Mesenchymal stem cell (in vitro differentiated cells and primary cell): ENCODE results near the gene EPC1.
A peak's percentile ranks its signal among the peaks of the same experiment; 100 is the strongest.

Experiments used
- DNase-seq: peaks from one replicate; pipeline ENCODE4 v3.0.0-alpha.2; 2013
- H2AFZ ChIP-seq: one replicate; pipeline ENCODE4 v1.6.1; 2013; ENCODE audit warnings: low read depth, mild to moderate bottlenecking, control low read depth, inconsistent platforms, low read length, moderate library complexity
- H2AK5ac ChIP-seq: 2 replicates; pipeline ENCODE4 v1.6.1; 2013; ENCODE audit warnings: low read length, moderate library complexity, mild to moderate bottlenecking, inconsistent platforms; ENCODE audit not compliant: severe bottlenecking
- H2BK120ac ChIP-seq: one replicate; pipeline ENCODE4 v1.6.1; 2013; ENCODE audit warnings: low read depth, mild to moderate bottlenecking, inconsistent platforms, low read length, moderate library complexity
- H2BK12ac ChIP-seq, 2 experiments: one replicate each; pipeline ENCODE4 v1.6.1; 2013; ENCODE audit warnings: inconsistent platforms in 2 of 2, low read length in 2 of 2, mild to moderate bottlenecking in 2 of 2, moderate library complexity in 2 of 2, control low read depth in 1 of 2
- H2BK15ac ChIP-seq: one replicate; pipeline ENCODE4 v1.6.1; 2013; ENCODE audit warnings: mild to moderate bottlenecking, low read depth, inconsistent platforms; ENCODE audit not compliant: poor library complexity, severe bottlenecking
- H2BK5ac ChIP-seq: 2 replicates; pipeline ENCODE4 v1.6.1; 2013; ENCODE audit warnings: low read depth, mild to moderate bottlenecking, low read length, control low read depth, inconsistent platforms; ENCODE audit not compliant: poor library complexity, severe bottlenecking
- H3K14ac ChIP-seq, 2 experiments: one replicate each; pipeline ENCODE4 v1.6.1; 2013; ENCODE audit warnings: inconsistent platforms in 2 of 2, low read length in 2 of 2, control low read depth in 1 of 2, mild to moderate bottlenecking in 1 of 2, moderate library complexity in 1 of 2
- H3K18ac ChIP-seq, 2 experiments: one replicate each; pipeline ENCODE4 v1.6.1; 2013; ENCODE audit warnings: inconsistent platforms in 2 of 2, low read length in 2 of 2, control low read depth in 1 of 2, low read depth in 1 of 2, mild to moderate bottlenecking in 1 of 2
- H3K23ac ChIP-seq, 2 experiments: one replicate each; pipeline ENCODE4 v1.6.1; 2013; ENCODE audit warnings: inconsistent platforms in 2 of 2, low read length in 2 of 2, mild to moderate bottlenecking in 2 of 2, moderate library complexity in 2 of 2, control low read depth in 1 of 2
- H3K27ac ChIP-seq: 2 replicates; pipeline ENCODE4 v1.5.1; 2013; ENCODE audit warnings: mild to moderate bottlenecking, moderate library complexity, low read length, control low read depth, inconsistent platforms; ENCODE audit not compliant: poor library complexity, severe bottlenecking
- H3K27me3 ChIP-seq, 2 experiments: 2 replicates each; pipeline versions ENCODE4 v1.6.1 to v1.7.0; 2013; ENCODE audit warnings: low read length in 2 of 2, mild to moderate bottlenecking in 2 of 2, moderate library complexity in 2 of 2, control low read depth in 1 of 2, inconsistent platforms in 1 of 2; ENCODE audit not compliant: control insufficient read depth in 1 of 2, insufficient read depth in 1 of 2
- H3K36me3 ChIP-seq, 2 experiments: 2 replicates each; pipeline versions ENCODE4 v1.6.1 to v1.7.0; 2013; ENCODE audit warnings: low read length in 2 of 2, control low read depth in 1 of 2, inconsistent platforms in 1 of 2, low read depth in 1 of 2, mild to moderate bottlenecking in 1 of 2; ENCODE audit not compliant: insufficient read depth in 2 of 2, control insufficient read depth in 1 of 2
- H3K4ac ChIP-seq, 2 experiments: one replicate each; pipeline ENCODE4 v1.6.1; 2013; ENCODE audit warnings: inconsistent platforms in 2 of 2, low read length in 2 of 2, mild to moderate bottlenecking in 2 of 2, moderate library complexity in 2 of 2, control low read depth in 1 of 2, low read depth in 1 of 2
- H3K4me1 ChIP-seq: 2 replicates; pipeline ENCODE4 v1.6.1; 2013; ENCODE audit warnings: low read depth, low read length, control low read depth; ENCODE audit not compliant: control insufficient read depth, insufficient read depth
- H3K4me2 ChIP-seq: 2 replicates; pipeline ENCODE4 v1.6.1; 2013; ENCODE audit warnings: low read length, mild to moderate bottlenecking, inconsistent platforms; ENCODE audit not compliant: poor library complexity, severe bottlenecking
- H3K4me3 ChIP-seq, 2 experiments: 2 replicates each; pipeline versions ENCODE4 v1.5.1 to v1.7.0; 2013; ENCODE audit warnings: low read length in 2 of 2, mild to moderate bottlenecking in 2 of 2, control low read depth in 1 of 2, low read depth in 1 of 2; ENCODE audit not compliant: insufficient read depth in 1 of 2
- H3K79me1 ChIP-seq: replicated peaks from 2 replicates; pipeline ENCODE4 v1.6.1; 2013; ENCODE audit warnings: mild to moderate bottlenecking, control low read depth, low read length, inconsistent platforms; ENCODE audit not compliant: poor library complexity, severe bottlenecking
- H3K9ac ChIP-seq: 2 replicates; pipeline ENCODE4 v1.7.0; 2013; ENCODE audit warnings: mild to moderate bottlenecking, low read length, moderate library complexity
- H3K9me3 ChIP-seq: 2 replicates; pipeline ENCODE4 v1.7.0; 2013; ENCODE audit warnings: mild to moderate bottlenecking, low read length; ENCODE audit not compliant: control insufficient read depth
- H4K8ac ChIP-seq: one replicate; pipeline ENCODE4 v1.6.1; 2013; ENCODE audit warnings: inconsistent platforms, mild to moderate bottlenecking, low read length, moderate library complexity
- H4K91ac ChIP-seq: one replicate; pipeline ENCODE4 v1.6.1; 2013; ENCODE audit warnings: mild to moderate bottlenecking, low read length, inconsistent platforms
- WGBS: methylation state at CpG from one replicate; pipeline ENCODE4 v1.1.7; 2013; ENCODE audit warnings: mixed read lengths; 5-methylcytosine and 5-hydroxymethylcytosine counted together

EPC1 gene

DNA sequence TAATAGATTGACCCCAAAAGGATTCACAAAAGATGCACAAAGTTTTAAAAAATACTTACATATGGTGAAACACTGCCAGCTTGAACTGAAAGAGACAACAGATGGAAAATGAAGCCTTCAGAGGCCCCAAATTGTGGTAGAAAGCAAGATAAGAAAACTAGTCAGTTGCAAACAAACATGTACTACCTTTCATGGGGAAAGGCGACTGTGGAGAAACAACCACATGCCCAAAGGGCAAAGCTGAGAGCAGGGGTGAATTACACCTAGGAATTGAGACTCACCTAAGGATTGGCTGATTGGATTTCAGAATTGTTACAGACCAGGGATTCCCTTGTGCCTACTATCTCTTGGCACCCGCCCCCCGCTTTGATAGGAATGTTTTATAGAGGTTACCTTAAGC is 13.1 kb downstream of the EPC1 start:
- Histone ChIP-seq H2BK12ac (no peak overlapping the region), H3K4me2 (no peak overlapping the region), H3K79me1 (no peaks in the 10 kb centered on the region), H3K23ac (no peak overlapping the region), H2BK15ac (no peak overlapping the region), H3K4me3 (no peak overlapping the region), H4K8ac (no peak overlapping the region), H2BK120ac (no peak overlapping the region), H3K27me3 (no peaks in the 10 kb centered on the region), H2AK5ac (no peak overlapping the region), H3K9me3 (no peaks in the 10 kb centered on the region), H3K9ac (no peak overlapping the region), H3K36me3 (peaks cover 0 to under 1% of the 10 kb centered on the region in 2 experiments), H2BK5ac (no peak overlapping the region), H3K18ac (no peak overlapping the region), H3K14ac (no peak overlapping the region), H2AFZ (no peak overlapping the region), H4K91ac (no peak overlapping the region), H3K4ac (no peak overlapping the region), H3K27ac (no peak overlapping the region), H3K4me1 (peaks cover 7% of the 10 kb centered on the region)
- DNase-seq: no peak
- WGBS: 100% methylated on average over 3 of the region's 3 CpGs

DNA sequence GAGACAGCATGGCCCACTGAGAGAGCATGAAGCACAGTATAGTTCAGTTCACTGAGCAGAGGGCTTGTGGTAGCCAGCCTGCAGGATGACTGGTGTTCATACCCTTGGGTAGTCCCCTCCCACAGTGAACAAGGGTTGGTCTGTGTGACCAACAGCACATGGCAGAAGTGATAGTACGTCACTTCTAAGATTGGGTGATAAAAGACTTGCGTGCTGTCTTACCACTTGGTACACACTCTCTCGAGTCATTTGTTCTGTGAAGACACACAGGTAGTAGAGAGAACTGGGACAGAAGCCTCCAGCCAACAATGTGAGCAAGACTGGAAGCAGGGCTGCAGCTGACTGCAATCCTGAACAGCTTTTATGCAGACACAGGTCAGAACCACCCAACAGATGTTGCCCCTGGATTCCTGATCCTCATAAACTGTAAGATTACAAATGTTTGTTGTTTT is 14.6 kb downstream of the EPC1 start:
- H2BK12ac ChIP-seq: no peak overlapping the region
- peaks cover 2 to 5% of the 10 kb centered on the region in 2 experiments for H3K36me3 ChIP-seq
- H3K4me1 ChIP-seq: peaks cover 5% of the 10 kb centered on the region
- no peak overlapping the region for H3K23ac ChIP-seq
- no peak overlapping the region for H2BK120ac ChIP-seq
- H3K79me1 ChIP-seq: no peaks in the 10 kb centered on the region
- H2AK5ac ChIP-seq: no peak overlapping the region
- H2AFZ ChIP-seq: no peak overlapping the region
- no peak overlapping the region for H2BK15ac ChIP-seq
- no peak overlapping the region for H3K9ac ChIP-seq
- H3K18ac ChIP-seq: no peak overlapping the region
- no peak overlapping the region for H4K8ac ChIP-seq
- H3K4me2 ChIP-seq: no peak overlapping the region
- no peak overlapping the region for H3K14ac ChIP-seq
- DNase-seq: peak; percentile 85
- H3K9me3 ChIP-seq: no peaks in the 10 kb centered on the region
- no peak overlapping the region for H4K91ac ChIP-seq
- H2BK5ac ChIP-seq: no peak overlapping the region
- H3K27me3 ChIP-seq: no peaks in the 10 kb centered on the region
- H3K4me3 ChIP-seq: no peak overlapping the region
- 69% methylated on average over 3 of the region's 3 CpGs for WGBS
- no peak overlapping the region for H3K4ac ChIP-seq
- H3K27ac ChIP-seq: peak overlapping the region; percentile 41

DNA sequence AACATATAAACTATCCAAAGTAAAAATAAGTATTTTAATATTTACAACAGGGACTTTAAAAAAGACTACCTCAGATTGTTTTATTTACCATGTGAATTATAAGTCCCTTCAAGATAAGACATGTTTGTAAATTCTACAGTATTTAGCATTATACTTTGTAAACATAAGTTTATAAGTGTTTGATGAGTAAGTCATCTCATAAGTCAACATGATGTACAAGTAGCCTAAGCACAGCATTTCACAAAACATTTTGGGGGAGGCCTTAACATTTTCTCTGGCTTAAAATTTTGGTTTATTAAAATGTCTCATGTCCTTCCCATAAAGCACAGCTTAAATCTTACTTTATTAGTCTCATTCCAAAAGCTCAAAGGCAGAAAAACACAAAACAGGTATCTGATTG is 15.4 kb downstream of the EPC1 start:
- Histone ChIP-seq H2BK15ac (no peak overlapping the region), H3K9ac (no peak overlapping the region), H3K79me1 (no peaks in the 10 kb centered on the region), H3K4ac (no peak overlapping the region), H3K4me3 (no peak overlapping the region), H3K27me3 (no peaks in the 10 kb centered on the region), H2BK120ac (no peak overlapping the region), H3K4me2 (no peak overlapping the region), H3K27ac (no peak overlapping the region), H3K9me3 (no peaks in the 10 kb centered on the region), H2AK5ac (no peak overlapping the region), H2AFZ (no peak overlapping the region), H4K91ac (no peak overlapping the region), H2BK5ac (no peak overlapping the region), H3K14ac (no peak overlapping the region), H3K36me3 (peaks cover 2 to 5% of the 10 kb centered on the region in 2 experiments), H3K23ac (no peak overlapping the region), H3K4me1 (peaks cover 5% of the 10 kb centered on the region), H3K18ac (no peak overlapping the region), H4K8ac (no peak overlapping the region), H2BK12ac (no peak overlapping the region)
- DNase-seq: no peak

DNA sequence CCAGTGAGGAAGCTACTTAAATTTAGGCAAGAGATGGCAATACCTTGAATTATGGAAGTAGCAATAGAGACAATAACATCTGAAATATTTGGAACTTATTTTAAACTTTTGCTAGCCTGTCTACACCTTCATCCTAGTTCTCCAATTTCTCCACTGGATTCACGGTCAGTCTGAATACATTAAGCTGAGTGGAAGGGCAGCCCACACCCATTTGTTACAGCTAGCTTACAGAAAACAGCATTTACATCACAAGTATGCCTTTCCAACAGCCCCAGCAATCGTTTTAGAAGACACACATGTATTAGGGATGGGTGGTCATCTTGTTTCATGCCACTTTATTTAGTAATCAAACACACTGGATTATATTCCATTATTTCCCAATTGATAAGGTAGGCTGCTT is 16.7 kb downstream of the EPC1 start:
- Histone ChIP-seq H3K27me3 (no peaks in the 10 kb centered on the region), H3K9ac (no peak overlapping the region), H2BK15ac (no peak overlapping the region), H2BK5ac (no peak overlapping the region), H2BK120ac (no peak overlapping the region), H3K4me1 (peaks cover 5% of the 10 kb centered on the region), H3K36me3 (peaks cover 2 to 5% of the 10 kb centered on the region in 2 experiments), H2AK5ac (no peak overlapping the region), H3K23ac (no peak overlapping the region), H4K8ac (no peak overlapping the region), H3K27ac (no peak overlapping the region), H3K18ac (no peak overlapping the region), H3K14ac (no peak overlapping the region), H3K9me3 (no peaks in the 10 kb centered on the region), H4K91ac (no peak overlapping the region), H3K4ac (no peak overlapping the region), H2AFZ (no peak overlapping the region), H3K4me3 (no peak overlapping the region), H2BK12ac (no peak overlapping the region), H3K4me2 (no peak overlapping the region), H3K79me1 (no peaks in the 10 kb centered on the region)
- WGBS: 90% methylated on average over 1 of the region's 2 CpGs
- DNase-seq: no peak
